T-helper 22 cell (primary cell): ENCODE measurements around the gene FAM3B.
A peak's percentile ranks its signal among the peaks of the same experiment; 100 is the strongest.
"Not testable (repeated sequence)": the region's sequence is repeated elsewhere in the genome, so short reads cannot be mapped to it uniquely, and the experiment has no call there.

ENCODE experiments used
- DNase-seq: peaks from one replicate; pipeline ENCODE4 v3.0.0-alpha.2; 2020; ENCODE audit warnings: low read depth

The FAM3B gene

DNA sequence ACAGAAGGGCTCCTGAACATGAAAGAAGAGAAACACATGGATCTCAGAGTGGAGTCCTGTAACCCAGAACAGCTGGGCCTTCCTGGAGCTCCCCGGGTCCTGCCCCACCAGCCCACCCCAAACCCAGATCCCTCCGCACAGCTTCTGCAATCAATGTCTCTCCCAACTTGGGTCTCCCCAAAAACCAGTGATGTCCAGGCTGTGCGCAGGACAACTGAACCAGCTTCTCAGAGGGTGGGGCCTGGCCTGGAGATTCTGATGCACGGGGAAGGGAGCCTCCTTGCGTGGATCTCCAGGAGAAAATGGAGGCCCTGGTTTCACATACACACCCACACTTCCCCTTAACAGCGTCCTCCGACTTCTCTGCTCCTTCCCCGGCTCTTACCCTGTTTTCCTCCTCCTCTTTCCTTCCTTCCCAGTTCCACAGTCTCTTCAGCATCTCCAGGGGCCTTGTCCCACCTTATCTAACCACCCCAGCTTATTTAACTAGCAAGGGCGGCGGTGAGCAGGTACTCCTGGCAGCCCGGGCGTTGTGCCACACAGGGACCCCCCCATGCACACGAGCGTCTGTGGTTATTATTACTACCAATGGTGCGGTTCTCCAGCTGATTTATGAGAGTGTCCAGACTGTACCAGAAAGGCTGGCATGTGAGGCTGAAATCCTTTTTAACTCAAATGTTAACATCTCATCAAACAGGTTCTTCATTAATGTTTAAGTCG is 34.0 kb downstream of the FAM3B start:
- DNase-seq = no peak

GRCh38 chr21:41357546-41357945 is 40.9 kb downstream of the FAM3B start:
- DNase-seq = no peak

DNA sequence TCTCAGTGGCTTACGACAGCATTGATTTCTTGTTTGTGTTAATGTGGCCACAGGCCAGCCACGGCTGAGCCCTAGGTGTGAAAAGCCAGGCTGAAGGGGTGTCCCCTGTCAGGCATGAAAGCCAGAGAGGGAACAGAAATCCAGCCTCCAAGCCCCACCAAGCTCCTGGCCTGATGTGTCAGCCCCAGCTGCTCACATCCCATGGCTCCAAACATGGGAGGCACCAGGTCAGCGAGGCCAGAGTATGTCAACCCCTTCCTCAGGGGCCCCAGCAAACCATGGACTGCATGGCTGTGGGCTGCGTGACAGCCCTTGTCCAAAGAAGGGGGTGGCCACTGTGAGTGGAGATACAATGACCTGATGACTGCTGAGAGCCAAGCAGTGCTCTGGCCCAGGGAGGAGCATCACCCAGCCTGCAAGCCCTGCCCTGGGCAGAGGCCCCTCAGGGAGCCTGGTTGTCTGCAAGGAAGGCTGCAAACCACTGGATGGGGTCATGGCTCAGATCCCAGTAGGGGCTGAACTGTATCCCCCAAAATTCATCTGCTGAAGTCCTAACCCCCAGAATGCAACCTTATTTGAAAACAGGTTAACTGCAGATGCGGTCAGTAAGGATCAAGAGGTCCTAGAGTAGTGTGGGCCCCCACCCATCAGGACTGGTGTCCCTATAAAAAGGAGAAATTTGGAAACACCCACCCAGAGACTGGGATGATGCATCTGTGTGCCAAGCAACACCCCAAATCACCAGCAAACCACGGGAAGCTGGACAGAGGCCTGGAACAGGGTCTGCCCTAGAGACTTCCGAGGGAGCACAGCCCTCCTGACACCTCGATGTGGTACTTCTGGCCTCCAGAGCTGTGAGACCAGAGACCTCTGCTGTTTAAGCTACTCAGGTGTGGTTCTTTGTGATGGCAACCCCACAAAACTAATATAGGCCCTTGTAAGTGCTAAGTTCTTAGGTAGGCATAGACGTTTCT is 41.9 kb downstream of the FAM3B start:
- DNase-seq = no peak

DNA sequence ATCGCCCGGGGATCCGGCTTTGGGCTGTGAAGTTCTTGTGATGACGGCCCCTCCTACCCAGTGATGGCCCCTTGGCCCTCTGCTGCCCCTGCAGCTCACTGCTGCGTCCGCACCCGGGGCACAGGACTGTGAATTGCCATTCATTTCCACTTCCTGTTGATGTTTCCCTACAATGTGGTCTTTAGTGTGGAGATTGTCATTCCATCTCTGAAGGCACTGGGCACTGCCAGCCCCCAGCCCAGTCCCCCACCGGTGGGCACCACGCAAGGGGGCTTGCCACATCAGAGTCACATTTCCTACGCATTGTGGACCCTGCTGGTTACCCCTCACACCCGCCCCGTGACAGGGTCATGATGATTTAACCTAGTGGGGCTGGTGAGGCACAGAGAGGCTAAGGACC is 42.7 kb downstream of the FAM3B start:
- DNase-seq = no peak

DNA sequence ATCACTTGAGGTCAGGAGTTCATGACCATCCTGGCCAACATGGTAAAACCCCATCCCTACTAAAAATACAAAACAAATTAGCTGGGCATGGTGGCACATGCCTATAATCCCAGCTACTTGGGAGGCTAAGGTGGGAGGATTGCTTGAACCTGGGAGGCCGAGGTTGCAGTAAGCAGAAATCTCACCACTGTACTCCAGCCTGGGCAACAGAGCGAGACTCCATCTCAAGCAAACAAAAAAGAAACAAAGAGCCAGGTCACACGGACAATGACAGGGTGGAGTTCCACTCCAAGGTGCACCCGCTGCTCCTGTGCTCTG is 43.1 kb downstream of the FAM3B start:
- DNase-seq = not testable (repeated sequence)

DNA sequence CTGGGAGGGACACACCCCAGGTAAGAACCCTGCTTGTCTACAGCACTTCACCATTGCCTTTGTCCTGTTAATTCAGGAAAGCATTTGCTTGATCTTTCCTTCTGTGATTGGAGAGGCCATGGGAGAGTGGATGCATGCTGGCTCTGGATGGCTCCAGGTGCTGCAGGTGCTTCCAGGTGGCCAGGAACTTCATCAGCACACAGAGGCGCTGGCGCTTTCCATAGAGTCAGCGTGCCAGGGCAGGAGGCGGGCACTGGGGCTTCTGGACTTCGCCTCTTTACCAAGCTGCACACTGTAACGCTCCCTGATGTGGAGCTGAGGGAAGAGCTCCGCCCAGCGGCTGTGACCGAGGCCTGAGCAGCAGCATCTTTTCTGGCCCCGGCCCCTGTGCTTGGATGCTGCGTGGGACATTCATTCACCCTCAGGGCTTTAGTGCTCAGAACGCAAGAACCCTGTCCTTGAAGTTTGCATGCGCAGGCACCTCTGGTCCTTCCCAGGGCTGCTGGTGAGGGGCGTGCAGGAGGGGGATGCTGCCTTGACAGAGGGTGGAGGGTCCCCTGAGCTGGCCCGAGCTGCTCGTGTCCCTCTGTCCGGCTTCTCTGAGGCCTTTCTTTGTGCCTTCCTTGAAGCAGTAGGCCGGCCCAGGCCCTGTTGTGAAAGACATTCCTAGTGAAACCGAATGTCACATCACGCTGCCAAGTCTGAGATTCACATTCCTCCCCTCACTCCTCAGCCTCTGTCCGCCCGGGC is 43.6 kb downstream of the FAM3B start:
- DNase-seq = no peak

GRCh38 chr21:41361053-41361785 is 44.6 kb downstream of the FAM3B start:
- no peak for DNase-seq

GRCh38 chr21:41361786-41362604 is 45.4 kb downstream of the FAM3B start, which contains the start of gene MX2:
MX2 (plus strand) TSS chr21:41362027; CDS start chr21:41376907, 14,880 bp downstream.
- peak; percentile 79 for DNase-seq

- no peak for DNase-seq
Observed at GRCh38 chr21:41362605-41363369, 46.2 kb downstream of the FAM3B start.

DNA sequence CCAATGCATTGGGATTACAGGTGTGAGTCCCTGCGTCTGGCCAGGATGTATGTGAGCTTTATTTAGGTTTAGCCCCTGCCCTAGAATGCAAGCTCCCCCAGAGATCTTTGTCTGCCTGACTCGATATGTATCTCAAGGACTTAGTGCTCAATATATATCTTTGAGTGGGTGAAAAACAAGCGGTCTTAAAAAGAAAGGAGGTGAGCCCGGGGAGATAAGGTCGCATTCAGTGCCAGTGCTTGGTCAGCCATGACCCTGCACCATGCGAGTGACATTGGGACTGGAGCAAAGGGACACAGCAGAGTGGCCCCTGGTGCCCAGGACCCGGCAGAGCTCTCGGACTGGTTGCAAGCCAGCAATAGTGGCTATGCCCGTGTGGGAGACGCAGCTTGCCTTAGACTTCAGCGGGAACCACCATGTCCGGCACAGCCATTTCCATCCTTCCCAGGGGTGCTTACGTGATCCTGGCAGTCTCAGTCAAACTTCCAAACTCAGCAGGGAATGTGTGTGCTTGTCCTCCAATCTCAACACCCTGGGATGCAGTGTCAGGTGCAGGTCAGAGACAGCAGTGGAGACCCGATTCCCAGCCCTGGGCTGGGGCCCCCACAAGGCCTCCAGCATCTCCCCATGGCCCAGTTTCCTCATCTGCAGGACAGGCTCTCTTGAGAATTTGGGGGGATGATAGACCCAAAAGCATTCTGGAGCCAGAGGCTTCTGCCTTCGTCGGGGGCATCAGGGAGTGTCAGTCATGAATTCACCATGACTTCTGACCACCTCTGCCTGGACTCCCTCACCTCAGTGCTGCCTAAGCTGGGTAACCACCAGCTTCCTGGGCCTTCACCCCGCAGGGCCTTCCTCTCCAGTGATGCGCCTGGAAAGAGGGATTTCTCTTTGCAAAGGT is 47.0 kb downstream of the FAM3B start:
- DNase-seq = no peak

DNA sequence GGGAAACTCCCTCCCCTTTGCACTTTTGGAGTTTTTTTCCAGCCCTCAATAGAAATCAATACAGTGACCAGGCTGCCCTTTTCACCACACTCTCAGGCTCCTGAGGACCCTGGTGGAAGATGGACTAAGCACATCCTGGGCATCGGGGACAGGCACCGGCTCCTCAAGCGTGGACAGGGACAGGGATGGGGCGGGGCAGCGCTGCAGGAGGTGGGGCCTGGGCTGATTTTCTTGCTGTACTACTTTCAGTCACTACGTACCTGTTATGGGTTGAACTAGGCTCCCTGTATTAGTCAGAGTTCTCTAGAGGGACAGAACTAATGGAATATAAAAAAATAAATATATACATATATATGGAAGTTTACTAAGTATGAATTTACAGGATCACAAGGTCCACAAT is 47.7 kb downstream of the FAM3B start:
- DNase-seq = no peak

GRCh38 chr21:41365377-41366107 is 48.9 kb downstream of the FAM3B start:
- DNase-seq = no peak

- DNase-seq = no peak
Observed at GRCh38 chr21:41366522-41367151, 50.0 kb downstream of the FAM3B start.

GRCh38 chr21:41367301-41367944 is 50.8 kb downstream of the FAM3B start:
- DNase-seq = no peak

DNA sequence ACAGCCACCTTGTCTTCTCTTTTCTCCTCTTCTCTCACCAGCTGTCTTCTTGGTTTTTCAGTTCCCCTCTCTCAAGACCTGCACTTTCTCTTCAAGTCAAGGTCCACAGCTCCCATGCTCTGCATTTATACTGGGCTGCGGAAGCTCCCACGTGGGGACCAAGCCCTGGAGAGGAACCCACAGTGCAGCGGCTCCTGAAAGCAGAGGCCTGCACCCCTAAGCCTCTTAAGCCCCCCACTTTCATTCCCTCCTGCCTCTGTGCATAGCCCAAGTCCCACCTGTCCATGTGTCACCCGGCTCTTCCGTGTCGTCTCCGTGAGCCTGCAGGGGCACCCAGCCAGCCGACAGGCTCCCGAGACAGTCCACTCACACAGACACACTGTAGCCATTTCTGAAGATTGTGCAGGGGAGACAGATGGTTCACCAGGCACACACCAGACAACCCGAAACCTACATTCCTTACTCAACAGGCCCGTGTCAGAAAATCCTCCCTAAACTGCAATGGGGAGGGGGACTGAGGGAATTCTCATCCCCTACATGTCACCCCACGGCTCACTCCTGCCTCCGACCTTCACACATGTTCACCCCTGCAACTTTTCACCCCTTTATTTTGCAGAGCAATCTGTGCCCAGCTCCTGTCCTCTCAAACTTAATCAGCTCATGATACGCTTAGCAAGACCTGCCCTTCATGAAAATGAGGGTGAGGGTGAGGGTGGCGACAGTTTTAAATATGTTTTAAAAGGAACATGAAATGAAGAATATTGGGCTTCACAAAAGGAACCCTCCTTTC is 51.5 kb downstream of the FAM3B start:
- no peak for DNase-seq

DNA sequence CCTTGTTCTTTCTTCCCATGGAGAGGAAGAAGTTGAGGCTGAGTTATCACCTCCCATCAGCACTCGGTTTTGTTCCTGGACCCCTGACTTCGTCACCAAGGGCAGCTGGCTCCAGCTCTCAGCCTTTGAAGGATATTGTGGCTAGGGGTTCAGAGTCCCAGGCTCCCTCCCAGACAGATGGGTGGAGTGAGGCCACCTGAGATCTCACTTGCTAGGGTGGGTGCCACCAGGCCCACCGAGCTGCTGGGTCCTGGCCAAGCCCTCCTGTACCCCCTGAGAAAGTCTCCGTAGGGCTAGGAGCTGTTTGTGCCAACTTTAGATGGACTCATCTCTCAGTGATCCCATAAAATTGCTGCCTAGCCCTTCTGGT is 52.1 kb downstream of the FAM3B start:
- DNase-seq = no peak
